DMS 273 (cell line): ENCODE data around the gene PLXNA2.
A peak's percentile ranks its signal among the peaks of the same experiment; 100 is the strongest.

Experiments used
- DNase-seq: peaks from one replicate; lab custom pipeline; 2025; ENCODE audit not compliant: unreplicated experiment; lab: John Stamatoyannopoulos, UW

Gene PLXNA2

GRCh38 chr1:208121813-208122364 is 122.3 kb downstream of the PLXNA2 start:
- DNase-seq: no peak

DNA sequence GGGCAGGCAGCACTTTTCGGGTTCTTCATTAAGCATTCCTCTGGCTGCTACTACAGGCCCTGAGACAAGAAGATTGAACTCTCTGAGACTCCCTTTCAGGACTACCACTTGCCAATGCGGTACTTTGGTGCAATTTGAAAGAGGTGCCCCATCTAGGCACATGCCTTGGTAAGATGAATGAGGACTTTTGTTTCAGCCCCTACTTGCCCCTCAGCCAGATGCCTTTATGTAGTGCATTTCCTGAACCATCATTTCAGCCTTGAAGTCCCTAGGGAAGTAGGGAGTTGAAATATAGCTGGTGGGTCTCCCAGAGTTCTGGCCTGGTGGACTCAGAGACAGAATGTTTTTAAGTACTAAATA is 123.8 kb downstream of the PLXNA2 start:
- DNase-seq: no peak

- DNase-seq: no peak
Observed at GRCh38 chr1:208118841-208119606, 125.2 kb downstream of the PLXNA2 start.

GRCh38 chr1:208118306-208118705 is 125.9 kb downstream of the PLXNA2 start:
- DNase-seq: no peak

DNA sequence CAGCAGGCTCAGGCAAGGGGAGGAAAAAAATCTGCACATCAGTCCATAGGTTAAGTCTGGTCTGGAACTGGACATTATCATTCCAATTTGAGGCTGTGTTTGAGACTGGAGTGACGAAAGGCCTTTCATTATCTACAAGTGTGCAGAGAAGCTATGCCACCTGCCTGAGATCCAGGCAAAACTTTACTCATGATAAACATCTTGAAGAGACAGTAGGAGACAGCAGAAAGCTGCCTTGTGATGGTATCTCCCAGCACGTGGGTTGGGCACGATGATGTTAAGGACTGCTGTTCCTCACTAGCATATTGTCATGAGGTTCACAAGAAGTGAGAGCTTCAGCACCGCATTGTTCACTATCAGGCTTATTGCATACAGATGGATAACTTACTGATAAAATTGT is 126.4 kb downstream of the PLXNA2 start:
- DNase-seq: no peak

- no peak for DNase-seq
Observed at GRCh38 chr1:208117409-208117808, 126.8 kb downstream of the PLXNA2 start.

DNA sequence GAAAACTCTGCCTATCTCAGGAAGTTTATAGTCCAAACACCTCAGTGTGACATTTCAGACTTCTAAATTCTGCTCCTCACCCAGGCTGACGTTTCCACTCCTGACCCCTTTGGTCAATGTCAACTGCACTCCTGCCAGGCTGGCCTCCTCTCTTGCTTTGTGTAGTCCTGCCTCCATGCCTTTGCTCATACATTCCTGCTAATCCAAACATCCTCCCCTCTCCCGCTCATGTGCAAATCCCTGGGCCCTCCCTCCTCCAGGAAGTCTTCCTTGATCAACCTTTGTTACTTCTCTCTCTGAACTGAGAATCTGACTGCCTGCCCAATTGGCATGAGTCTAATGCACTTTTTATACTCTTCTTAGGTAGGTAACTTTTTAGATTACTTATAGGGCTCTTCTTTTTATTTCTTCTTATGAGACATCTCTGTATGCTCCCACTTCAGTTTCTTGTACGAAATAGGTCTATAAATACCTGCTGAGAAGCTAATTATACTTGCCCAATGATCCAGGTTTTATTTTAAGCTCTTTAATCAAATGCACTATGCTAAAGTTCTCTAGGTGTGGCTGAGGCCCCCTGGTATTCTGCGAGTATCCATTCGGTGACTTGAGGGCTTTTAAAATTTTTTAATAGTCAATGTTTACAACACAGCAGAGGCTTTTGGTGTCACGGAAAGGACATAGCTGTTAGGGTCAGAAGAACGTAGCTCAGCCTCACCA is 128.1 kb downstream of the PLXNA2 start:
- no peak for DNase-seq

- DNase-seq: no peak
Observed at GRCh38 chr1:208113011-208113410, 131.2 kb downstream of the PLXNA2 start.

GRCh38 chr1:208112401-208112800 is 131.8 kb downstream of the PLXNA2 start:
- no peak for DNase-seq

DNA sequence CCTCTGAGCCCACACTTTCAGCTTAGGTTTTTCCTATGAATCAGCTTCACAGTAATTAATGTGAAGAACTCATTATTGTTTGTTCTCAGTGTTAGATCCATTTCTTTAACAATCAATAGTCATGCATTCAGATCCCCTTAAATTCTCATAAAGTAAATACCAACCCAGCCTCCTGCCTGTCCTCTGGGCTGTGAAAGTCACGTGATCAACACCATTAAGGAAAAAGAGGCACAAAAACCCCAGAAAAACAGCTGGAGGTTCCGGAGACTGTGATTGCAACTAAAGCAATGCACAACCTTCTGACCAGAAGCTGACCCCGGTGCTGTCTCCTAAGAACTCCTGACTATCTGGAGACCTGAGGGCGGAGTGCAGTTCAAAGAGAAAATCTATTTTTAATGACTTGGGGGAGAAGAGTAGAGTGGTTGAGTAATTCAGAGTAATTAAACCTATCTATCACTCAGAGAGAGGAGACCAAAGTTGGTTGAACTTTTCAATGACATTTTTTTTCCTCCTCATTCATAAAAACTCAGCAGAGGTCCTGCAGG is 132.5 kb downstream of the PLXNA2 start:
- no peak for DNase-seq

DNA sequence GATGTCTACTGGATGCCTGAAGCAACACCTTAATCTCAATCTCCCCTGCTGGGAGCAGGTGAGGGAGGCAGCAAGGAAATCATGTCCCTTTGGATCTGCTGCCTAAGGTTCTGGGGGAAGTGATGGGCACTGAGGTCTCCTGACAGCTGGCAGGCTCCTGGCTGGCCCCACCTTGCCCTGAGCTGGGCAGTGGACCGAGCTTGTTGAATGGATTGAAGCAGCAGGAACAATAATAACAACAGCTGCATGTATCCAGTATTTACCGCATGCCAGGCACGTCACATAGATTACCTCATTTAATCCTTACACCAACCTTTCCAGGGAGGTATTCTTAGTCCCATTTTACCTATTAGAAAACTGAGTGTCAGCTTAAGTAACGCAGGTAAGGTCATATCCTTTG is 133.9 kb downstream of the PLXNA2 start:
- DNase-seq: peak; percentile 37

- peak; percentile 69 for DNase-seq
Observed at GRCh38 chr1:208108646-208109330, 135.4 kb downstream of the PLXNA2 start.

GRCh38 chr1:208108213-208108608 is 136.0 kb downstream of the PLXNA2 start:
- DNase-seq: no peak

DNA sequence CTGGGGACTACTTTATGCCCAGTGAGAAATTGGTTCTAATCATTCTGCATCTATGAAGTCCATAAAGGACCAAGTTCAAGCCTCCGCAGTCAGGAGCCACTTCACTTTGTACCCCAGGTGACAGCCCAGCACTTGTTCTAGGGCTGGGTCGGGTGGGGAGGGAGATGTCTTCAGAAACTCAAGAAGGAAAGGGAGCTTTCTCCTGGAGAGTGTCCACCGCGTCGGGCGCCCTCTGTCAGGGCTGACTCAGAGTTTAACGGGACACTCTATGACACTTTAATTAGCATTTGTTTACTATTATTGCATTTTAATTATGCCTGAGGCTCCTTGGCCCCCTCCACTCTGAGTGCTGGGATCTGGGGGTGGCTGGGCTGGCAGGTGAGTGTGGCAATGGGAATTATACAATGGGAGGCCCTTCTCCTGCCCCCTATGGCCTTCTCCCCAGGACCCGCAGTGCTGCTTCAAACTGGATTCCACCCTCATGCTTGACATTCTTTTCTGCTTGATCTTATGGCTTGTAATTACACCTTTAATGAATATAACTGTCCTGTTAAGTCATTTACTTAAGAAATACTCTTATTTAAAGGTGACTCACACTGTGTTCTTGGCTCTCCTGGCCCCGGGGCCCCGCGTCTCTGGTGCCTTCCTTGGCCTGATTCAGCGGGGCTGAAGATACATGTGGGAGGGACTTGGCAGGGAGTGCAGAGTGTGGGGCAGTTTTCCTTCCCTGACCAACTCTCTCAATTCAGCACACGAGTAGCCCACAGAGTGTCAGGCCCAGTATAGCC is 136.6 kb downstream of the PLXNA2 start:
- DNase-seq: no peak

DNA sequence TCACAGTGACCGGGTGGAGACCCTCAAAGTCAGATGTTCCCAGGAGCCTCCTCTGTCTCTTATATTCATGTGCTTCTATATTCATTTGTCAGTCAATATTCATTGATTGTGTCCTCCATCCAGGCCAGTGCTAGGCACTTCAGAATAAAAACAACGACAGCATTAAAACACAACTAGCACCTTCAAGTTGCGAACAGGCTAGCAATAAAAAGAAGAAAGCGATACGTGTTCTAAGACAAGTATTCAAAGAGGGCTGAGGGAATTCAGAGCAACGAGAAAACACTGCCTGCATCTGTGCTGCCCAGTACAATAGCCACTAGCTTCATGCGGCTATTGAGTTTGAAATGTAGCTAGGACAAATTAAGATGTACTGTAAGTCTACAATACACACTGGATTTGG is 138.0 kb downstream of the PLXNA2 start:
- no peak for DNase-seq

- no peak for DNase-seq
Observed at GRCh38 chr1:208105756-208106155, 138.4 kb downstream of the PLXNA2 start.

DNA sequence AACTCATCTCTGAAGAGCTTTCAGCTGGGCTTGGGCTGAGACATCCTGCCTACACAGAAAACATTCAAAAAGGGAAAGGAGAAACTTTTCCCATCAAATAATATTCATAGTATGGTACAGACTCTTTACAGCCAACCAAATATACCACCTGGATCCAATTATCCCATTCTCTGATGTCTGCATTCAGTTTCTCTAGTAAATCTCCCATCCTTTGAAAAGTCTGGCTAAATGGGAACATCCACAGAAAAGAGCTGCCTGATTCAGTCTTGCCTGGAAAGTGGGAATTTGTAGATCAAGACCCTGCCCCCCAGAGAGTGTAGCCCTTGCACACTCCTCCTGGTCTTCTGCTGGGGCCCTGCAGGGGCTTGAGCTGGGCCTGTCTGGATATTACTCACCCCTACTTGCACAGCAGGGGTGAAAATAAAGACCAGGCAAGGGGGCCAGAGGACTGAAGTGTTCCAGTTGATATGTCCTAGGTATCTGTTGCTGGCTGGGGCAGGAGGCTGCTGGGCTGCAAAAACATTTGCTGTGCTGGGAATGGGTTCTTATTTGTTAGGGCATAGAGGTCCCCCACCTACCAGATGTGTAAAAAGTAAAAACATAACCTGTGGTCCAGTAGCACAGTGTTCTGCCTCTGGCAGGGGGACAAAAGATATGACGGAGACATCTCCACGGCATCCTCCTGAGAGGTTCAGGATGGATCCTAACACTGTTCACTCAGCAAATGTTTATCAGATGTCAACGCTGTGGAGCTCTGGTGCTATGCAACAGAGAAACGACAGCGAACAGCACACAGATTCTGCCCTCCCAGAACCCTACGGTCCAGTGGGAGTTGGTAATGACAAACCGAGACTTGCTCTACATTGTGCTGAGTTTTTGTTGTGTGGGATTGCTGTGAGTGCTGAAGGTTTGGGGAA is 140.3 kb downstream of the PLXNA2 start:
- no peak for DNase-seq

DNA sequence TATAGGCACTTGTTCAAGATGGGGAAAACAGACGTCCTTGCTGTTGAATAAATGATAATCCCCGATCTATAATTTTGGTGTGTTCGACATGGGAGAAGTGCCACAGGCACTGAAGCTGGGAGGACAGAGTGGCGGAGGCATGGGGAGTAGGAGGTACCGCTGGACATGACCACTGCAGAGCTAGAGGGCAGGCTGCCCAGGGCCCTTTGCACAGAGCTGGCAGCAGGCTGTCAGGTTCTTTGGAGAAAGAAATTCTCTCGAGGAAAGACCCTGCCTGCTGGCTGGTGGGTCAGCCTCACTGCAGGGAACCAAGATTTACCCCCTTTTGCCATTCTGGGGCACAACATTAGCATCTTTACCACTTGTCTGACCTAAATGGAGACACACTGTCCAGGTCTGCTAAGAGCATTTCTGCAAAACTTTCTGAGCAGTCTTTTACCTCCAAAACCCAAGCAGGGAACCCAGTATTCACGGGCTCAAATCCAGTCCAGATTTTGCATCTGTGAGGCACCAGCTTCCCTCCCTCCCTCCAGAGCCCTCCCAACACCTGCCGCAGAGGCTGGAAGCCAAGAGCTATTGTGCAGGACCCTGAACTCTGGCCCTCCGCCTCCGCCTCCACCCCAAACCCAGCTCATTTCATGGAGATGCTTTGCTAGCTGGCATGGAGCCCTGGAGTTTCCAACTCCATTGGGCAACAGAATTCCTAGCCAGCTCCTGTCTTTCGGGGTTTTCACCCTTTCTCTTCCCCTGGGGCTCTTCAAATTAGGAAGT is 142.3 kb downstream of the PLXNA2 start:
- DNase-seq: peak; percentile 96

GRCh38 chr1:208100906-208101305 is 143.3 kb downstream of the PLXNA2 start:
- no peak for DNase-seq
